ENCODE measurements around the gene PTPRH. TPM values are rescaled to one million over a fixed set of nuclear protein-coding genes. Genes with fewer than 3 reads are reported as not detected.

The PTPRH gene
- total RNA-seq, 4 donors from 2014 or later = 0.39 to 0.56 (median 0.48) TPM

GRCh38 chr19:55229145-55229788 lies 20.0 kb upstream of the PTPRH start:
- ATAC-seq = no peak
- in situ Hi-C loops (cut with MboI; ENCODE audit: low sequenced_read_pairs in 4 of 4) = no loop called here
- intact Hi-C loops (cut with DNase I; ENCODE audit: low total_unique reads) = no loop called here
- Histone ChIP-seq H3K4me3 (no peak overlapping the region), H3K27ac (no peak overlapping the region), H3K9me3 (no peaks in the 10 kb centered on the region), H3K4me1 (no peaks in the 10 kb centered on the region), H3K36me3 (peaks cover 0 to 62% of the 10 kb centered on the region in 2 donors), H3K27me3 (no peaks in the 10 kb centered on the region)
- no peak for DNase-seq
- TF ChIP-seq CTCF (IDR thresholded peaks at IDR 0.05 in 4 of 5, conservative IDR thresholded peaks at IDR 0.05 in 1 of 5) = no peak

GRCh38 chr19:55228403-55229031 lies 19.2 kb upstream of the PTPRH start, which contains the start of gene TMEM86B:
Gene TMEM86B, minus strand, starts transcription at chr19:55228763. Its CDS starts 22 bp downstream, at chr19:55228741.
- H3K27ac ChIP-seq = no peak within 1 kb of the TSS
- no peaks in the 10 kb centered on the region for H3K4me1 ChIP-seq
- H3K36me3 ChIP-seq = peaks cover 0 to 56% of the 10 kb centered on the region in 2 donors
- intact Hi-C loops (cut with DNase I; ENCODE audit: low total_unique reads) (no loop called here), in situ Hi-C loops (cut with MboI; ENCODE audit: low sequenced_read_pairs in 4 of 4) (no loop called here)
- no peaks in the 10 kb centered on the region for H3K27me3 ChIP-seq
- ATAC-seq (no peak), DNase-seq (no peak)
- H3K4me3 ChIP-seq = no peak within 1 kb of the TSS
- no peak for TF ChIP-seq POLR2A (IDR thresholded peaks at IDR 0.05)
- TF ChIP-seq CTCF (IDR thresholded peaks at IDR 0.05 in 4 of 5, conservative IDR thresholded peaks at IDR 0.05 in 1 of 5) = no peak
- H3K9me3 ChIP-seq = no peaks in the 10 kb centered on the region

GRCh38 chr19:55228015-55228391 lies 18.7 kb upstream of the PTPRH start:
- in situ Hi-C loops (cut with MboI; ENCODE audit: low sequenced_read_pairs in 4 of 4) = no loop called here
- TF ChIP-seq POLR2A (IDR thresholded peaks at IDR 0.05) (no peak), CTCF (IDR thresholded peaks at IDR 0.05 in 4 of 5, conservative IDR thresholded peaks at IDR 0.05 in 1 of 5) (no peak)
- Histone ChIP-seq H3K27ac (no peak overlapping the region), H3K4me3 (no peak overlapping the region), H3K36me3 (peaks cover 0 to 51% of the 10 kb centered on the region in 2 donors), H3K9me3 (no peaks in the 10 kb centered on the region), H3K4me1 (no peaks in the 10 kb centered on the region), H3K27me3 (no peaks in the 10 kb centered on the region)
- DNase-seq = no peak
- intact Hi-C loops (cut with DNase I; ENCODE audit: low total_unique reads) = no loop called here
- no peak for ATAC-seq

- no peaks in the 10 kb centered on the region for H3K9me3 ChIP-seq
- intact Hi-C loops (cut with DNase I; ENCODE audit: low total_unique reads) = no loop called here
- peaks cover 0 to 46% of the 10 kb centered on the region in 2 donors for H3K36me3 ChIP-seq
- DNase-seq = no peak
- ATAC-seq = no peak
- H3K27me3 ChIP-seq = no peaks in the 10 kb centered on the region
- TF ChIP-seq POLR2A (IDR thresholded peaks at IDR 0.05) (no peak), CTCF (IDR thresholded peaks at IDR 0.05 in 4 of 5, conservative IDR thresholded peaks at IDR 0.05 in 1 of 5) (no peak)
- no peak overlapping the region for H3K4me3 ChIP-seq
- no peaks in the 10 kb centered on the region for H3K4me1 ChIP-seq
- in situ Hi-C loops (cut with MboI; ENCODE audit: low sequenced_read_pairs in 4 of 4) = no loop called here
- no peak overlapping the region for H3K27ac ChIP-seq
These were observed 18.1 kb upstream of the PTPRH start for GRCh38 chr19:55227241-55228014.

Data from gastrocnemius medialis (tissue), 4 donors.